WTC11 (cell line): ENCODE results near the gene IL21R. TPM values are rescaled to one million over a fixed set of nuclear protein-coding genes. Genes with fewer than 3 reads are reported as not detected.

Experiments
- ATAC-seq: fragments of 200-7000 bp; cut with Tn5 transposase; 2 replicates; pipeline ENCODE4 v1.10.0; 2021; ENCODE audit warnings: mild to moderate bottlenecking, moderate library complexity
- CTCF ChIA-PET: fragments of 300-600 bp; sonication (Branson Sonifier 250); formaldehyde crosslinking; loops from one replicate; lab custom pipeline; 2021; ENCODE audit warnings: antibody characterized with exemption; lab: Charles Lee
- POLR2A ChIA-PET: fragments of 350-600 bp; sonication (Branson Sonifier 250); formaldehyde crosslinking; loops from one replicate; lab custom pipeline; 2021; ENCODE audit warnings: antibody characterized with exemption; lab: Charles Lee
- DNase-seq: peaks from one replicate; pipeline ENCODE4 v3.0.0; 2021; ENCODE audit warnings: low spot score
- H3K27ac Mint-ChIP-seq: 2 replicates; pipeline ENCODE4 v1.8.0; 2021; ENCODE audit warnings: mixed read lengths
- H3K27me3 Mint-ChIP-seq: 2 replicates; pipeline ENCODE4 v1.8.0; 2021; ENCODE audit warnings: low read depth, mild to moderate bottlenecking, moderate library complexity, mixed read lengths
- H3K36me3 Mint-ChIP-seq: 2 replicates; pipeline ENCODE4 v1.8.0; 2021; ENCODE audit warnings: mixed read lengths
- H3K4me1 Mint-ChIP-seq: 2 replicates; pipeline ENCODE4 v1.8.0; 2022; ENCODE audit warnings: mixed read lengths
- H3K4me3 Mint-ChIP-seq: 2 replicates; pipeline ENCODE4 v1.8.0; 2021; ENCODE audit warnings: mild to moderate bottlenecking, moderate library complexity, mixed read lengths
- H3K9me3 Mint-ChIP-seq: 2 replicates; pipeline ENCODE4 v1.8.0; 2021; ENCODE audit warnings: mixed read lengths
- CREM ChIP-seq: sonication (generic); formaldehyde crosslinking; IDR thresholded peaks from 2 replicates; pipeline ENCODE4 v1.8.1; 2022; ENCODE audit warnings: mild to moderate bottlenecking, missing genetic modification reagents, moderate library complexity
- ELF4 ChIP-seq: sonication (generic); formaldehyde crosslinking; IDR thresholded peaks from 2 replicates; pipeline ENCODE4 v1.8.1; 2022; ENCODE audit warnings: low read depth, mild to moderate bottlenecking, moderate library complexity, missing genetic modification reagents
- EMX1 ChIP-seq: fragments of 250-450 bp; sonication (Bioruptor Pico); IDR thresholded peaks from 2 replicates; pipeline ENCODE4 v1.8.0; 2021; ENCODE audit warnings: mild to moderate bottlenecking
- ESRRA ChIP-seq: sonication (generic); formaldehyde crosslinking; IDR thresholded peaks from 2 replicates; pipeline ENCODE4 v1.8.1; 2022; ENCODE audit warnings: mild to moderate bottlenecking, missing genetic modification reagents, borderline replicate concordance
- ETV6 ChIP-seq: sonication (generic); formaldehyde crosslinking; IDR thresholded peaks from 2 replicates; pipeline ENCODE4 v1.8.1; 2022; ENCODE audit warnings: mild to moderate bottlenecking, missing genetic modification reagents
- FOXP1 ChIP-seq: sonication (generic); formaldehyde crosslinking; IDR thresholded peaks from 2 replicates; pipeline ENCODE4 v1.8.0; 2022; ENCODE audit warnings: missing genetic modification reagents, mild to moderate bottlenecking, moderate library complexity, borderline replicate concordance
- MYBL2 ChIP-seq: sonication (generic); formaldehyde crosslinking; IDR thresholded peaks from 2 replicates; pipeline ENCODE4 v1.8.1; 2023; ENCODE audit warnings: mild to moderate bottlenecking, moderate library complexity, missing genetic modification reagents
- NR1H2 ChIP-seq: sonication (generic); formaldehyde crosslinking; IDR thresholded peaks from 2 replicates; pipeline ENCODE4 v1.9.0; 2021; ENCODE audit warnings: mild to moderate bottlenecking, moderate library complexity, missing genetic modification reagents
- NR2C2 ChIP-seq: sonication (generic); formaldehyde crosslinking; IDR thresholded peaks from 2 replicates; pipeline ENCODE4 v1.8.0; 2022; ENCODE audit warnings: mild to moderate bottlenecking, missing genetic modification reagents
- OVOL2 ChIP-seq: fragments of 250-450 bp; sonication (Bioruptor Pico); IDR thresholded peaks from 2 replicates; pipeline ENCODE4 v1.9.0; 2021; ENCODE audit warnings: mild to moderate bottlenecking, borderline replicate concordance
- PRRX2 ChIP-seq: fragments of 250-450 bp; sonication (Bioruptor Pico); IDR thresholded peaks from 2 replicates; pipeline ENCODE4 v1.8.0; 2021; ENCODE audit warnings: mild to moderate bottlenecking
- RELA ChIP-seq: sonication (generic); formaldehyde crosslinking; IDR thresholded peaks from 2 replicates; pipeline ENCODE4 v1.8.1; 2022; ENCODE audit warnings: missing genetic modification reagents, mild to moderate bottlenecking, borderline replicate concordance
- TCF7 ChIP-seq: sonication (generic); formaldehyde crosslinking; IDR thresholded peaks from 2 replicates; pipeline ENCODE4 v1.8.0; 2022; ENCODE audit warnings: mild to moderate bottlenecking, low read depth, missing genetic modification reagents, moderate library complexity
- TEAD4 ChIP-seq: sonication (generic); formaldehyde crosslinking; IDR thresholded peaks from 2 replicates; pipeline ENCODE4 v1.8.0; 2022; ENCODE audit warnings: mild to moderate bottlenecking, missing genetic modification reagents
- TP53 ChIP-seq: sonication (generic); formaldehyde crosslinking; IDR thresholded peaks from 2 replicates; pipeline ENCODE4 v1.8.1; 2023; ENCODE audit warnings: mild to moderate bottlenecking, missing genetic modification reagents
- ZNF219 ChIP-seq: sonication (generic); formaldehyde crosslinking; IDR thresholded peaks from 2 replicates; pipeline ENCODE4 v1.8.0; 2023; ENCODE audit warnings: missing genetic modification reagents, mild to moderate bottlenecking, borderline replicate concordance
- ZNF317 ChIP-seq: sonication (generic); formaldehyde crosslinking; IDR thresholded peaks from 2 replicates; pipeline ENCODE4 v1.8.1; 2023; ENCODE audit warnings: low read depth, mild to moderate bottlenecking, moderate library complexity, missing genetic modification reagents, borderline replicate concordance
- total RNA-seq: library from RNA; stranded (reverse); gene quantifications from 3 replicates; pipeline ENCODE4 v1.2.3, GENCODE V29; 2021
- TF ChIP-seq, protein P1 (sequence below): fragments of 250-450 bp; sonication (Bioruptor Pico); IDR thresholded peaks from 2 replicates; pipeline ENCODE4 v1.9.0; 2021; ENCODE audit warnings: moderate library complexity, mild to moderate bottlenecking, inconsistent platforms, borderline replicate concordance
- TF ChIP-seq, protein P2 (sequence below): fragments of 250-450 bp; sonication (Bioruptor Pico); IDR thresholded peaks from 2 replicates; pipeline ENCODE4 v1.9.0; 2021; ENCODE audit warnings: mild to moderate bottlenecking
- TF ChIP-seq, protein P3 (sequence below): sonication (generic); formaldehyde crosslinking; IDR thresholded peaks from 2 replicates; pipeline ENCODE4 v1.8.1; 2022; ENCODE audit warnings: mild to moderate bottlenecking, moderate library complexity, missing genetic modification reagents
- TF ChIP-seq, protein P4 (sequence below): sonication (generic); formaldehyde crosslinking; IDR thresholded peaks from 2 replicates; pipeline ENCODE4 v1.8.0; 2022; ENCODE audit warnings: missing genetic modification reagents
- TF ChIP-seq, protein P5 (sequence below): sonication (generic); formaldehyde crosslinking; IDR thresholded peaks from 2 replicates; pipeline ENCODE4 v1.8.1; 2023; ENCODE audit warnings: mild to moderate bottlenecking, missing genetic modification reagents, moderate library complexity
- TF ChIP-seq, protein P6 (sequence below): fragments of 250-450 bp; sonication (Bioruptor Pico); IDR thresholded peaks from 2 replicates; pipeline ENCODE4 v2.1.2; 2022; ENCODE audit warnings: mild to moderate bottlenecking, moderate library complexity
- TF ChIP-seq, protein P7 (sequence below): sonication (generic); formaldehyde crosslinking; IDR thresholded peaks from 2 replicates; pipeline ENCODE4 v1.8.1; 2023; ENCODE audit warnings: mild to moderate bottlenecking, moderate library complexity, missing genetic modification reagents

Gene IL21R
- total RNA-seq, 1 experiment from 2014 or later: 0.70 TPM

DNA sequence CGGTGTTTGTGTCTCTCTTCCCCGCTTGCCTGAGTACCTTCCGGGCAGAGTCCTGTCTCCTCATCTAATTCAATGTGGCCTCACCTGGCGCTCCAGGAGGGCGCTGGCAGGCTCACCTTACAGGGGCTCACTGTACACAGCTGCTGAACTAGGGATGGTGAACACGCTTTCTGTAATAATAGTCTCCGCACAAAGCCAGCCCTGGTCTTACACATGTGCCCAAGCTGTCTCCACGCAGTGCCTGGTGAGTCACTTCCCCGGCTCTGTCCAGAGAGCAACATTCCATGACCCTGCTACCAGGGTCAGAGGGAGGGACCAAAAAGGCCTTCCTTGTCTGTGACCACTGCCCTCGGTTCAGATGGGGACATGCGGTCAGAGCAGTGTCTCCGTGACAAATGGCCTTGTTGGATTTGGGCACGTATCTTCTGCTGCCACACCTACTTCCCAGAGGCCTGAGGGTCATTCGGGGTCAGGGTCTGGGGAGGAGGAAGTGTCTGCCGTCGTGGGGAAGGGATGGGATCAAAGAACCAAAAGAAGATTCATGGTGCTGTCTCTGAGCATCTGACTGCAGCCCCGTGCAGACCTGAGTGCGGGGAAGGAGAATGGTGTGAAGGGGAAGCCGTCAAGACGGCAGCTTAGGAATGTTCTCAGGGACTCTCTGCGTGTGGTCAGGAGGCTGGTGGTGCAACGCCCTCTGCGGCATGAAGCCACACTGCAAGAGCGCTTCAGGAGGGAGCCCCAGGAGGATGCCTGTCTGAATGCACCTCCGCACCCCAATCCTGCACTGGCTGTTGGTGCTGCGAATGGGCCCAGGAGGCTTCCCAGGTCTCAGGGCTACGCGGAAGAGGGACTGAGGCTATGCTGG, 68.8 kb downstream of the IL21R start:
- POLR2A ChIA-PET: no interaction called here
- no peak overlapping the region; the same call in 1 of the 2 replicates for H3K27ac Mint-ChIP-seq

DNA sequence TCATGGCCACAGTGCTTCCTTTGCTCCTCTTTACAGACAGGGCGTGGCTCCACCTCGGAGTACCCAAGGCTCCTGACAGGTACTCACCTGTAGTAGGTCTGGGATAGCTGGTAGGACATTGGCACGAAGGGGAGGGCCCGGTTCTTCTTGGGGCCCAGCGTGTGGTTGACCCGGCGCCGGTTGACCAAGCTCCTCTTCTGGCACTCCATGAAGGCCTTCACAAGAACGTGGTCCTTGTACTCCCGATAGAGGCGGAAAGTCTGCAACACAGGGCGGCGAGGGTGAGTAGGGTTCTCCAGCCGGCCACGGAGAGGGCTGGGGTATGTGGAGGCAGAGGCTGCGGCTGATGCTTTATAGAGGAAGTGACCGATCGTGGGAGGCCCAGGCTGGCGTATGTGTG, 69.7 kb downstream of the IL21R start:
- ChIA-PET POLR2A (no interaction called here), CTCF (no interaction called here)
- no peaks in the 10 kb centered on the region for H3K27me3 Mint-ChIP-seq
- H3K9me3 Mint-ChIP-seq: no peaks in the 10 kb centered on the region
- H3K4me3 Mint-ChIP-seq: no peak overlapping the region
- DNase-seq (no peak), ATAC-seq (no peak)
- H3K27ac Mint-ChIP-seq: no peak overlapping the region
- H3K4me1 Mint-ChIP-seq: no peaks in the 10 kb centered on the region
- peaks cover 80% of the 10 kb centered on the region for H3K36me3 Mint-ChIP-seq
- no peak for TF ChIP-seq NR2C2 (CRISPR knock-in tag)
- TF ChIP-seq PRRX2 (CRISPR knock-in tag): no peak
- TF ChIP-seq, protein P1, sequence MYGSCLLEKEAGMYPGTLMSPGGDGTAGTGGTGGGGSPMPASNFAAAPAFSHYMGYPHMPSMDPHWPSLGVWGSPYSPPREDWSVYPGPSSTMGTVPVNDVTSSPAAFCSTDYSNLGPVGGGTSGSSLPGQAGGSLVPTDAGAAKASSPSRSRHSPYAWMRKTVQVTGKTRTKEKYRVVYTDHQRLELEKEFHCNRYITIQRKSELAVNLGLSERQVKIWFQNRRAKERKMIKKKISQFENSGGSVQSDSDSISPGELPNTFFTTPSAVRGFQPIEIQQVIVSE (CRISPR knock-in tag): no peak
- TF ChIP-seq RELA (CRISPR knock-in tag): no peak
- no peak for TF ChIP-seq TEAD4 (CRISPR knock-in tag)
- TF ChIP-seq TCF7 (CRISPR knock-in tag): no peak
- TF ChIP-seq, protein P2, sequence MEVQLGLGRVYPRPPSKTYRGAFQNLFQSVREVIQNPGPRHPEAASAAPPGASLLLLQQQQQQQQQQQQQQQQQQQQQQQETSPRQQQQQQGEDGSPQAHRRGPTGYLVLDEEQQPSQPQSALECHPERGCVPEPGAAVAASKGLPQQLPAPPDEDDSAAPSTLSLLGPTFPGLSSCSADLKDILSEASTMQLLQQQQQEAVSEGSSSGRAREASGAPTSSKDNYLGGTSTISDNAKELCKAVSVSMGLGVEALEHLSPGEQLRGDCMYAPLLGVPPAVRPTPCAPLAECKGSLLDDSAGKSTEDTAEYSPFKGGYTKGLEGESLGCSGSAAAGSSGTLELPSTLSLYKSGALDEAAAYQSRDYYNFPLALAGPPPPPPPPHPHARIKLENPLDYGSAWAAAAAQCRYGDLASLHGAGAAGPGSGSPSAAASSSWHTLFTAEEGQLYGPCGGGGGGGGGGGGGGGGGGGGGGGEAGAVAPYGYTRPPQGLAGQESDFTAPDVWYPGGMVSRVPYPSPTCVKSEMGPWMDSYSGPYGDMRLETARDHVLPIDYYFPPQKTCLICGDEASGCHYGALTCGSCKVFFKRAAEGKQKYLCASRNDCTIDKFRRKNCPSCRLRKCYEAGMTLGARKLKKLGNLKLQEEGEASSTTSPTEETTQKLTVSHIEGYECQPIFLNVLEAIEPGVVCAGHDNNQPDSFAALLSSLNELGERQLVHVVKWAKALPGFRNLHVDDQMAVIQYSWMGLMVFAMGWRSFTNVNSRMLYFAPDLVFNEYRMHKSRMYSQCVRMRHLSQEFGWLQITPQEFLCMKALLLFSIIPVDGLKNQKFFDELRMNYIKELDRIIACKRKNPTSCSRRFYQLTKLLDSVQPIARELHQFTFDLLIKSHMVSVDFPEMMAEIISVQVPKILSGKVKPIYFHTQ (CRISPR knock-in tag): no peak
- TF ChIP-seq MYBL2 (CRISPR knock-in tag): no peak
- TF ChIP-seq, protein P3, sequence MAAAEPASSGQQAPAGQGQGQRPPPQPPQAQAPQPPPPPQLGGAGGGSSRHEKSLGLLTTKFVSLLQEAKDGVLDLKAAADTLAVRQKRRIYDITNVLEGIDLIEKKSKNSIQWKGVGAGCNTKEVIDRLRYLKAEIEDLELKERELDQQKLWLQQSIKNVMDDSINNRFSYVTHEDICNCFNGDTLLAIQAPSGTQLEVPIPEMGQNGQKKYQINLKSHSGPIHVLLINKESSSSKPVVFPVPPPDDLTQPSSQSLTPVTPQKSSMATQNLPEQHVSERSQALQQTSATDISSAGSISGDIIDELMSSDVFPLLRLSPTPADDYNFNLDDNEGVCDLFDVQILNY (CRISPR knock-in tag): no peak
- no peak for TF ChIP-seq ETV6 (CRISPR knock-in tag)
- no peak for TF ChIP-seq TP53
- TF ChIP-seq, protein P4, sequence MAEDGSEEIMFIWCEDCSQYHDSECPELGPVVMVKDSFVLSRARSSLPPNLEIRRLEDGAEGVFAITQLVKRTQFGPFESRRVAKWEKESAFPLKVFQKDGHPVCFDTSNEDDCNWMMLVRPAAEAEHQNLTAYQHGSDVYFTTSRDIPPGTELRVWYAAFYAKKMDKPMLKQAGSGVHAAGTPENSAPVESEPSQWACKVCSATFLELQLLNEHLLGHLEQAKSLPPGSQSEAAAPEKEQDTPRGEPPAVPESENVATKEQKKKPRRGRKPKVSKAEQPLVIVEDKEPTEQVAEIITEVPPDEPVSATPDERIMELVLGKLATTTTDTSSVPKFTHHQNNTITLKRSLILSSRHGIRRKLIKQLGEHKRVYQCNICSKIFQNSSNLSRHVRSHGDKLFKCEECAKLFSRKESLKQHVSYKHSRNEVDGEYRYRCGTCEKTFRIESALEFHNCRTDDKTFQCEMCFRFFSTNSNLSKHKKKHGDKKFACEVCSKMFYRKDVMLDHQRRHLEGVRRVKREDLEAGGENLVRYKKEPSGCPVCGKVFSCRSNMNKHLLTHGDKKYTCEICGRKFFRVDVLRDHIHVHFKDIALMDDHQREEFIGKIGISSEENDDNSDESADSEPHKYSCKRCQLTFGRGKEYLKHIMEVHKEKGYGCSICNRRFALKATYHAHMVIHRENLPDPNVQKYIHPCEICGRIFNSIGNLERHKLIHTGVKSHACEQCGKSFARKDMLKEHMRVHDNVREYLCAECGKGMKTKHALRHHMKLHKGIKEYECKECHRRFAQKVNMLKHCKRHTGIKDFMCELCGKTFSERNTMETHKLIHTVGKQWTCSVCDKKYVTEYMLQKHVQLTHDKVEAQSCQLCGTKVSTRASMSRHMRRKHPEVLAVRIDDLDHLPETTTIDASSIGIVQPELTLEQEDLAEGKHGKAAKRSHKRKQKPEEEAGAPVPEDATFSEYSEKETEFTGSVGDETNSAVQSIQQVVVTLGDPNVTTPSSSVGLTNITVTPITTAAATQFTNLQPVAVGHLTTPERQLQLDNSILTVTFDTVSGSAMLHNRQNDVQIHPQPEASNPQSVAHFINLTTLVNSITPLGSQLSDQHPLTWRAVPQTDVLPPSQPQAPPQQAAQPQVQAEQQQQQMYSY (CRISPR knock-in tag): no peak

More for the DNA sequence above, 68.8 kb downstream of the IL21R start:
- Mint-ChIP-seq H3K27me3 (no peaks in the 10 kb centered on the region), H3K4me1 (no peaks in the 10 kb centered on the region), H3K9me3 (no peaks in the 10 kb centered on the region), H3K4me3 (no peak overlapping the region), H3K36me3 (peaks cover 83% of the 10 kb centered on the region)
- CTCF ChIA-PET: no interaction called here
- no peak for DNase-seq
- no peak for ATAC-seq
- TF ChIP-seq, protein P5, sequence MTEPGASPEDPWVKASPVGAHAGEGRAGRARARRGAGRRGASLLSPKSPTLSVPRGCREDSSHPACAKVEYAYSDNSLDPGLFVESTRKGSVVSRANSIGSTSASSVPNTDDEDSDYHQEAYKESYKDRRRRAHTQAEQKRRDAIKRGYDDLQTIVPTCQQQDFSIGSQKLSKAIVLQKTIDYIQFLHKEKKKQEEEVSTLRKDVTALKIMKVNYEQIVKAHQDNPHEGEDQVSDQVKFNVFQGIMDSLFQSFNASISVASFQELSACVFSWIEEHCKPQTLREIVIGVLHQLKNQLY: no peak
- TF ChIP-seq ELF4 (CRISPR knock-in tag) (no peak), ZNF219 (CRISPR knock-in tag) (no peak), TEAD4 (CRISPR knock-in tag) (no peak), NR1H2 (CRISPR knock-in tag) (no peak), OVOL2 (CRISPR knock-in tag) (no peak), CREM (CRISPR knock-in tag) (no peak), ZNF317 (CRISPR knock-in tag) (no peak), FOXP1 (no peak), ESRRA (CRISPR knock-in tag) (no peak), EMX1 (CRISPR knock-in tag) (no peak), RELA (CRISPR knock-in tag) (no peak)
- TF ChIP-seq, protein P6, sequence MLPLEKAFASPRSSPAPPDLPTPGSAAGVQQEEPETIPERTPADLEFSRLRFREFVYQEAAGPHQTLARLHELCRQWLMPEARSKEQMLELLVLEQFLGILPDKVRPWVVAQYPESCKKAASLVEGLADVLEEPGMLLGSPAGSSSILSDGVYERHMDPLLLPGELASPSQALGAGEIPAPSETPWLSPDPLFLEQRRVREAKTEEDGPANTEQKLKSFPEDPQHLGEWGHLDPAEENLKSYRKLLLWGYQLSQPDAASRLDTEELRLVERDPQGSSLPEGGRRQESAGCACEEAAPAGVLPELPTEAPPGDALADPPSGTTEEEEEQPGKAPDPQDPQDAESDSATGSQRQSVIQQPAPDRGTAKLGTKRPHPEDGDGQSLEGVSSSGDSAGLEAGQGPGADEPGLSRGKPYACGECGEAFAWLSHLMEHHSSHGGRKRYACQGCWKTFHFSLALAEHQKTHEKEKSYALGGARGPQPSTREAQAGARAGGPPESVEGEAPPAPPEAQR (CRISPR knock-in tag): no peak
- TF ChIP-seq, protein P1 (CRISPR knock-in tag): no peak
- TF ChIP-seq, protein P7, sequence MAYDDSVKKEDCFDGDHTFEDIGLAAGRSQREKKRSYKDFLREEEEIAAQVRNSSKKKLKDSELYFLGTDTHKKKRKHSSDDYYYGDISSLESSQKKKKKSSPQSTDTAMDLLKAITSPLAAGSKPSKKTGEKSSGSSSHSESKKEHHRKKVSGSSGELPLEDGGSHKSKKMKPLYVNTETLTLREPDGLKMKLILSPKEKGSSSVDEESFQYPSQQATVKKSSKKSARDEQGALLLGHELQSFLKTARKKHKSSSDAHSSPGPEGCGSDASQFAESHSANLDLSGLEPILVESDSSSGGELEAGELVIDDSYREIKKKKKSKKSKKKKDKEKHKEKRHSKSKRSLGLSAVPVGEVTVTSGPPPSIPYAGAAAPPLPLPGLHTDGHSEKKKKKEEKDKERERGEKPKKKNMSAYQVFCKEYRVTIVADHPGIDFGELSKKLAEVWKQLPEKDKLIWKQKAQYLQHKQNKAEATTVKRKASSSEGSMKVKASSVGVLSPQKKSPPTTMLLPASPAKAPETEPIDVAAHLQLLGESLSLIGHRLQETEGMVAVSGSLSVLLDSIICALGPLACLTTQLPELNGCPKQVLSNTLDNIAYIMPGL (CRISPR knock-in tag): no peak
